SU-DHL-6 (cell line): ENCODE measurements around the gene NYNRIN.

Source experiments
- H2AFZ ChIP-seq: fragments of 200-600 bp; sonication (generic); 2 replicates; pipeline ENCODE4 v1.6.1; 2014; ENCODE audit warnings: low read depth, mild to moderate bottlenecking, moderate library complexity, mixed read lengths, antibody characterized with exemption, low read length; ENCODE audit not compliant: severe bottlenecking
- H3F3A ChIP-seq: fragments of 200-600 bp; shearing (Covaris generic); 2 replicates; pipeline ENCODE4 v1.6.0; 2016; ENCODE audit warnings: antibody characterized with exemption, mild to moderate bottlenecking; ENCODE audit not compliant: insufficient read depth
- H3K27ac ChIP-seq: fragments of 200-600 bp; sonication (generic); 2 replicates; pipeline ENCODE4 v1.5.1; 2016; ENCODE audit warnings: low read depth, mild to moderate bottlenecking, low read length, moderate library complexity, mixed read lengths
- H3K27me3 ChIP-seq: fragments of 200-600 bp; sonication (generic), shearing (Covaris generic); 2 replicates; pipeline ENCODE4 v1.6.0; 2014; ENCODE audit warnings: mild to moderate bottlenecking, low read length
- H3K36me3 ChIP-seq: fragments of 200-600 bp; sonication (generic); 2 replicates; pipeline ENCODE4 v1.6.1; 2014; ENCODE audit warnings: mild to moderate bottlenecking, low read length, mixed read lengths
- H3K4me2 ChIP-seq: fragments of 300-600, 200-600 bp; shearing (Covaris generic), sonication (generic); 2 replicates; pipeline ENCODE4 v1.6.0; 2014; ENCODE audit warnings: low read length, low read depth, mild to moderate bottlenecking; ENCODE audit not compliant: poor library complexity, severe bottlenecking
- H3K4me3 ChIP-seq: fragments of 200-600 bp; sonication (generic); 2 replicates; pipeline ENCODE4 v1.5.1; 2014; ENCODE audit warnings: antibody characterized with exemption, low read length, mild to moderate bottlenecking, mixed read lengths; ENCODE audit not compliant: insufficient read depth, poor library complexity, severe bottlenecking
- H3K79me2 ChIP-seq: fragments of 200-600 bp; sonication (generic); 2 replicates; pipeline ENCODE4 v1.6.1; 2014; ENCODE audit warnings: mild to moderate bottlenecking, low read length, moderate library complexity; ENCODE audit not compliant: insufficient read depth
- H3K9ac ChIP-seq: fragments of 200-600 bp; sonication (generic); 2 replicates; pipeline ENCODE4 v1.7.0; 2014; ENCODE audit warnings: mild to moderate bottlenecking, low read length
- H3K9me2 ChIP-seq: fragments of 200-600 bp; sonication (generic); replicated peaks from 2 replicates; pipeline ENCODE4 v1.6.1; 2014; ENCODE audit warnings: low read length; ENCODE audit not compliant: insufficient read depth
- H3K9me3 ChIP-seq: fragments of 200-600 bp; sonication (generic); 2 replicates; pipeline ENCODE4 v1.6.1; 2014; ENCODE audit warnings: low read length, mixed read lengths; ENCODE audit not compliant: insufficient read depth
- H4K20me1 ChIP-seq: fragments of 200-600 bp; sonication (generic); 2 replicates; pipeline ENCODE4 v1.6.1; 2014; ENCODE audit warnings: low read depth, mild to moderate bottlenecking, antibody characterized with exemption, low read length, moderate library complexity, mixed read lengths
- EZH2phosphoT487 ChIP-seq: fragments of 200-600 bp; sonication (generic), shearing (Covaris generic); conservative IDR thresholded peaks from 2 replicates; pipeline ENCODE4 v1.6.1; 2018; ENCODE audit warnings: mild to moderate bottlenecking, antibody characterized with exemption, low read length, moderate library complexity, mixed read lengths
- TF ChIP-seq, protein P1 (sequence below): fragments of 200-600 bp; sonication (generic); IDR thresholded peaks from one replicate; pipeline ENCODE4 v1.5.1; 2017; ENCODE audit warnings: antibody characterized with exemption, mild to moderate bottlenecking, low read length, moderate library complexity; ENCODE audit not compliant: insufficient read depth, poor library complexity, severe bottlenecking

NYNRIN gene

DNA sequence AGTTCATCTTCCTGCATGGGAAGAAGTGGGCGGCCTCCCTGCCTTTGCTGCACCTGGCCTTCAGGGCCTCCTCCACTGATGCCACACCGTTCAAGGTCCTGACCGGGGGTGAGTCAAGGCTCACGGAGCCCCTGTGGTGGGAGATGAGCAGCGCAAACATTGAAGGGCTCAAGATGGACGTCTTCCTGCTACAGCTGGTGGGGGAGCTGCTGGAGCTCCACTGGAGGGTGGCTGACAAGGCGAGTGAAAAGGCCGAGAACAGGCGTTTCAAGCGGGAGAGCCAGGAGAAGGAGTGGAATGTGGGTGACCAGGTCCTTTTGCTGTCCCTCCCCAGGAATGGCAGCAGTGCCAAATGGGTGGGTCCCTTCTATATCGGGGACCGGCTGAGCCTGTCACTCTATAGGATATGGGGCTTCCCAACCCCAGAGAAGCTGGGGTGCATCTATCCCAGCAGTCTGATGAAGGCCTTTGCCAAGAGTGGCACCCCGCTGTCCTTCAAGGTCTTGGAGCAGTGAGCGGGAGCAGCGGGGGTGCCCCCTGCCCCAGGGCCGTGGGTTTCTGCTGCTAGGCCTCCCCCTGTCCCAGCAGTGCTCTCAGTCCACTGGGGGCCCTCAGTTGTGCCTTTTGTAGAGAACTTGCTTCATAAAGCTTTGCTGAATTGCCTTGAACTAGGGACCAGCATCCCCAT is 18.3 kb downstream of the NYNRIN start:
- no peaks in the 10 kb centered on the region for H4K20me1 ChIP-seq
- no peak for TF ChIP-seq EZH2phosphoT487
- TF ChIP-seq, protein P1, sequence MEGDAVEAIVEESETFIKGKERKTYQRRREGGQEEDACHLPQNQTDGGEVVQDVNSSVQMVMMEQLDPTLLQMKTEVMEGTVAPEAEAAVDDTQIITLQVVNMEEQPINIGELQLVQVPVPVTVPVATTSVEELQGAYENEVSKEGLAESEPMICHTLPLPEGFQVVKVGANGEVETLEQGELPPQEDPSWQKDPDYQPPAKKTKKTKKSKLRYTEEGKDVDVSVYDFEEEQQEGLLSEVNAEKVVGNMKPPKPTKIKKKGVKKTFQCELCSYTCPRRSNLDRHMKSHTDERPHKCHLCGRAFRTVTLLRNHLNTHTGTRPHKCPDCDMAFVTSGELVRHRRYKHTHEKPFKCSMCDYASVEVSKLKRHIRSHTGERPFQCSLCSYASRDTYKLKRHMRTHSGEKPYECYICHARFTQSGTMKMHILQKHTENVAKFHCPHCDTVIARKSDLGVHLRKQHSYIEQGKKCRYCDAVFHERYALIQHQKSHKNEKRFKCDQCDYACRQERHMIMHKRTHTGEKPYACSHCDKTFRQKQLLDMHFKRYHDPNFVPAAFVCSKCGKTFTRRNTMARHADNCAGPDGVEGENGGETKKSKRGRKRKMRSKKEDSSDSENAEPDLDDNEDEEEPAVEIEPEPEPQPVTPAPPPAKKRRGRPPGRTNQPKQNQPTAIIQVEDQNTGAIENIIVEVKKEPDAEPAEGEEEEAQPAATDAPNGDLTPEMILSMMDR = no peak
- no peaks in the 10 kb centered on the region for H3K9me2 ChIP-seq
- H3K27me3 ChIP-seq = no peaks in the 10 kb centered on the region
- H3K4me3 ChIP-seq = no peak overlapping the region
- no peak overlapping the region for H3K9ac ChIP-seq
- H3K9me3 ChIP-seq = no peaks in the 10 kb centered on the region
- no peak overlapping the region for H3K27ac ChIP-seq
- no peak overlapping the region for H3K4me2 ChIP-seq
- H3F3A ChIP-seq = no peaks in the 10 kb centered on the region
- no peak overlapping the region for H2AFZ ChIP-seq
- no peaks in the 10 kb centered on the region for H3K79me2 ChIP-seq
- H3K36me3 ChIP-seq = no peaks in the 10 kb centered on the region

DNA sequence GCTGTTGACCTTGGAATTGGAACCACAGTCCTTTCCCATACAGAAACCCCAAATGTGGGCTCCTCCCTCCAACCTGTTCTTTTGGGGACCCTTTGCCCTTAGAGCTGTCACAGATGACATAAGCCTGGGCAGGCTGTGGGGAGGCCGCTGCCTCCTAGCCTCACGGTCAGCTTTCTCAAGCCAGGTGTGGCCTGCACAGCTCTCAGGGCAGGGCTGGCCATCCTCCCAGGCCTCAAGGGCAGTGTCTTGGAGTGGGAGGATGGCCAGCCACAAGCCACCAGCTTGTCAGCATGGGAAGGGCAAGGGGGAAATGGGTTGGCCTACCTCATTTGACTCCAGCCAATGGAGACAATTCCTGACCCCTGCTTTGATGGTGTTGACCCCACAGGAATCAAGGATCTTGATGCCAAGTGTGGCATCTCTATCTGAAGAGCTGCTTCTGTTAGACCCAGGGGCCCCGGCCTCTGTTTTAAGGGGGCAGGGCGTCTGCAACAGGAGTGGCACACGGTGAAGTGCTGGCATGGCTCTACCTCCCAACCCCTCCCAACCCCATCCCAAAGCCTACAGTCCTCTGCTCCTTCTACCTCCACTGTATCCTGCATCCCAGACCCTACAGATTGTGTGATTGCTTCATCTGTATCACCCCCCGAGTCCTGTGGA is 19.2 kb downstream of the NYNRIN start:
- no peak overlapping the region for H2AFZ ChIP-seq
- H3K27ac ChIP-seq = no peak overlapping the region
- TF ChIP-seq, protein P1 = no peak
- TF ChIP-seq EZH2phosphoT487 = no peak

DNA sequence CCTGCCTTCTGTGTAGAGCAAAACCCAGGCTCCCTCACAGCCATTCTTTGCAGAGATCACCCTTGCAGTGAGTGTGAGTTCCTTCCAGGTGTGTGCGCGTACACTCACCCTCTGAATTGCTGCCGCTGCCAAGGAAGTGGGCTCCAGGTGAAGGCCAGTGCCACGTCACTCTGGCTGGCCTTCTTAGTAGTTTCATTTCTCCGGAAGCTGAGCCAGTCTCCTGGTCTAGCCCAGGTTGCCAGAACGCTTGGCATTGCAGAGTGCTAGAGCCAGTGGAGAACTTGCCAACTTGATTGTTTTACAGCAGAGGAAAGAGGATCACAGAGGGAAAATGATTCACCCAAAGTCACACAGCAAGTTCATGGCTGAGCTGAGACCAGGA is 19.7 kb downstream of the NYNRIN start:
- no peak overlapping the region for H3K4me2 ChIP-seq
- H3F3A ChIP-seq = no peaks in the 10 kb centered on the region

More for the DNA sequence above, 19.2 kb downstream of the NYNRIN start:
- no peaks in the 10 kb centered on the region for H3F3A ChIP-seq
- no peak overlapping the region for H3K4me3 ChIP-seq
- no peak overlapping the region for H3K9ac ChIP-seq
- no peaks in the 10 kb centered on the region for H4K20me1 ChIP-seq
- H3K36me3 ChIP-seq = no peaks in the 10 kb centered on the region
- no peaks in the 10 kb centered on the region for H3K27me3 ChIP-seq
- no peaks in the 10 kb centered on the region for H3K79me2 ChIP-seq
- no peak overlapping the region for H3K4me2 ChIP-seq
- no peaks in the 10 kb centered on the region for H3K9me2 ChIP-seq
- H3K9me3 ChIP-seq = no peaks in the 10 kb centered on the region

More for the DNA sequence above, 19.7 kb downstream of the NYNRIN start:
- Histone ChIP-seq H4K20me1 (no peaks in the 10 kb centered on the region), H3K36me3 (no peaks in the 10 kb centered on the region), H3K9ac (no peak overlapping the region), H3K9me3 (no peaks in the 10 kb centered on the region), H3K4me3 (no peak overlapping the region), H3K27me3 (no peaks in the 10 kb centered on the region), H3K79me2 (no peaks in the 10 kb centered on the region), H3K9me2 (no peaks in the 10 kb centered on the region), H3K27ac (no peak overlapping the region), H2AFZ (no peak overlapping the region)
- TF ChIP-seq EZH2phosphoT487 = no peak
- TF ChIP-seq, protein P1 = no peak
